Activated CD8-positive, alpha-beta T cell treated with anti-CD3 and anti-CD28 coated beads for 36 hours (primary cell): ENCODE measurements around the gene GFPT2. TPM values are rescaled to one million over a fixed set of nuclear protein-coding genes. Genes with fewer than 3 reads are reported as not detected.

Experiments
- ATAC-seq: fragments of 200-7000 bp; cut with Tn5 transposase; one replicate; pipeline ENCODE4 v1.10.0; 2021; ENCODE audit warnings: mild to moderate bottlenecking, moderate library complexity
- CTCF ChIA-PET: fragments of 350-600 bp; sonication (Branson Sonifier 250); formaldehyde crosslinking; loops from one replicate; lab custom pipeline; 2021; ENCODE audit warnings: antibody characterized with exemption; lab: Charles Lee
- POLR2A ChIA-PET: fragments of 350-600 bp; sonication (Branson Sonifier 250); formaldehyde crosslinking; loops from one replicate; lab custom pipeline; 2021; ENCODE audit warnings: antibody characterized with exemption; lab: Charles Lee
- DNase-seq: peaks from one replicate; pipeline ENCODE4 v3.0.0-alpha.2; 2020
- H3K27ac Mint-ChIP-seq: one replicate; pipeline ENCODE4 v1.8.0; 2021; ENCODE audit warnings: mild to moderate bottlenecking, mixed read lengths
- H3K27me3 Mint-ChIP-seq: one replicate; pipeline ENCODE4 v1.8.0; 2021; ENCODE audit warnings: mixed read lengths
- H3K36me3 Mint-ChIP-seq: one replicate; pipeline ENCODE4 v1.8.0; 2021; ENCODE audit warnings: low read depth, mixed read lengths
- H3K4me1 Mint-ChIP-seq: one replicate; pipeline ENCODE4 v1.8.0; 2021; ENCODE audit warnings: low read depth, mixed read lengths
- H3K4me3 Mint-ChIP-seq: one replicate; pipeline ENCODE4 v1.8.0; 2021; ENCODE audit warnings: mild to moderate bottlenecking, moderate library complexity, mixed read lengths
- H3K9me3 Mint-ChIP-seq: one replicate; pipeline ENCODE4 v1.8.0; 2021; ENCODE audit warnings: mixed read lengths
- CTCF ChIP-seq: fragments of 200-600 bp; IDR thresholded peaks from one replicate; pipeline ENCODE4 v1.8.0; 2022; ENCODE audit warnings: antibody characterized with exemption, mild to moderate bottlenecking
- intact Hi-C: fragments of 100-400 bp; cut with micrococcal nuclease; formaldehyde crosslinking; loops from one replicate; pipeline ENCODE4 v1.10.0; 2022
- total RNA-seq, 2 experiments: library from RNA; stranded (reverse); gene quantifications; one replicate each; pipeline ENCODE4 v1.2.3, GENCODE V29; 2021

GFPT2 gene
- total RNA-seq, 2 experiments from 2014 or later: not detected

GRCh38 chr5:180324601-180324950 is 28.6 kb downstream of the GFPT2 start:
- H3K27me3 Mint-ChIP-seq: no peaks in the 10 kb centered on the region
- DNase-seq: no peak
- TF ChIP-seq CTCF: no peak
- no peaks in the 10 kb centered on the region for H3K9me3 Mint-ChIP-seq
- no peak for ATAC-seq
- no peak overlapping the region for H3K4me3 Mint-ChIP-seq
- ChIA-PET POLR2A (interaction anchor here (1.0 kb wide), 1 partner anchor 11 kb away, joined by 3 read pairs; no protein-coding TSS in a partner anchor), CTCF (interaction anchor here (1.1 to 3.4 kb wide), 2 partner anchors 9 to 29 kb away, joined by 4 to 27 read pairs; no protein-coding TSS in a partner anchor)
- H3K4me1 Mint-ChIP-seq: peaks cover 2% of the 10 kb centered on the region
- intact Hi-C loops: no loop called here
- H3K27ac Mint-ChIP-seq: no peak overlapping the region
- H3K36me3 Mint-ChIP-seq: no peaks in the 10 kb centered on the region

- H3K4me3 Mint-ChIP-seq: no peak overlapping the region
- no peaks in the 10 kb centered on the region for H3K36me3 Mint-ChIP-seq
- H3K9me3 Mint-ChIP-seq: no peaks in the 10 kb centered on the region
- peaks cover 2% of the 10 kb centered on the region for H3K4me1 Mint-ChIP-seq
- no peaks in the 10 kb centered on the region for H3K27me3 Mint-ChIP-seq
- ChIA-PET POLR2A (interaction anchor here (1.0 kb wide), 1 partner anchor 10 kb away, joined by 3 read pairs; no protein-coding TSS in a partner anchor), CTCF (interaction anchor here (1.1 to 3.4 kb wide), 2 partner anchors 9 to 28 kb away, joined by 4 to 27 read pairs; no protein-coding TSS in a partner anchor)
- TF ChIP-seq CTCF: no peak
- intact Hi-C loops: no loop called here
- no peak for ATAC-seq
- no peak overlapping the region for H3K27ac Mint-ChIP-seq
- no peak for DNase-seq
Measured at GRCh38 chr5:180323941-180324600, 29.1 kb downstream of the GFPT2 start.

GRCh38 chr5:180323160-180323559 is 30.0 kb downstream of the GFPT2 start:
- intact Hi-C loops: no loop called here
- no peak for TF ChIP-seq CTCF
- no peaks in the 10 kb centered on the region for H3K9me3 Mint-ChIP-seq
- ATAC-seq (no peak), DNase-seq (no peak)
- ChIA-PET POLR2A (no interaction called here), CTCF (interaction anchor here (1.0 kb wide), 1 partner anchor 9 kb away, joined by 3 read pairs; no protein-coding TSS in a partner anchor)
- no peaks in the 10 kb centered on the region for H3K36me3 Mint-ChIP-seq
- H3K27me3 Mint-ChIP-seq: no peaks in the 10 kb centered on the region
- H3K27ac Mint-ChIP-seq: no peak overlapping the region
- H3K4me1 Mint-ChIP-seq: no peaks in the 10 kb centered on the region
- H3K4me3 Mint-ChIP-seq: no peak overlapping the region

GRCh38 chr5:180318456-180319089 is 34.6 kb downstream of the GFPT2 start:
- no peak for ATAC-seq

More at GRCh38 chr5:180318456-180319089, 34.6 kb downstream of the GFPT2 start:
- Mint-ChIP-seq H3K27ac (no peak overlapping the region), H3K36me3 (no peaks in the 10 kb centered on the region), H3K9me3 (no peaks in the 10 kb centered on the region), H3K27me3 (no peaks in the 10 kb centered on the region), H3K4me3 (no peak overlapping the region), H3K4me1 (no peaks in the 10 kb centered on the region)
- CTCF ChIA-PET: interaction anchor here (1.4 to 2.3 kb wide), 2 partner anchors 10 to 24 kb away, joined by 7 to 18 read pairs; no protein-coding TSS in a partner anchor
- no peak for TF ChIP-seq CTCF
- POLR2A ChIA-PET: no interaction called here
- intact Hi-C loops: no loop called here
- no peak for DNase-seq
